ENCODE results near the gene ZFP36. TPM values are rescaled to one million over a fixed set of nuclear protein-coding genes. Genes with fewer than 3 reads are reported as not detected.

Gene ZFP36
- total and polyA plus RNA-seq, 2 donors (not counting 1 experiment from before 2014, with no cell fraction given), result 260 to 1,633 TPM

DNA sequence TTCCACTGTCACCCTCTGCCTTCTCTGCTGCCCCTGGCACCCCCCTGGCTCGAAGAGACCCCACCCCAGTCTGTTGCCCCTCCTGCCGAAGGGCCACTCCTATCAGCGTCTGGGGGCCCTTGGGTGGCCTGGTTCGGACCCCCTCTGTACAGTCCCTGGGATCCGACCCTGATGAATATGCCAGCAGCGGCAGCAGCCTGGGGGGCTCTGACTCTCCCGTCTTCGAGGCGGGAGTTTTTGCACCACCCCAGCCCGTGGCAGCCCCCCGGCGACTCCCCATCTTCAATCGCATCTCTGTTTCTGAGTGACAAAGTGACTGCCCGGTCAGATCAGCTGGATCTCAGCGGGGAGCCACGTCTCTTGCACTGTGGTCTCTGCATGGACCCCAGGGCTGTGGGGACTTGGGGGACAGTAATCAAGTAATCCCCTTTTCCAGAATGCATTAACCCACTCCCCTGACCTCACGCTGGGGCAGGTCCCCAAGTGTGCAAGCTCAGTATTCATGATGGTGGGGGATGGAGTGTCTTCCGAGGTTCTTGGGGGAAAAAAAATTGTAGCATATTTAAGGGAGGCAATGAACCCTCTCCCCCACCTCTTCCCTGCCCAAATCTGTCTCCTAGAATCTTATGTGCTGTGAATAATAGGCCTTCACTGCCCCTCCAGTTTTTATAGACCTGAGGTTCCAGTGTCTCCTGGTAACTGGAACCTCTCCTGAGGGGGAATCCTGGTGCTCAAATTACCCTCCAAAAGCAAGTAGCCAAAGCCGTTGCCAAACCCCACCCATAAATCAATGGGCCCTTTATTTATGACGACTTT is 2.0 kb downstream of the ZFP36 start:
- TF ChIP-seq EZH2 (IDR thresholded peaks at IDR 0.05; ENCODE audit: borderline replicate concordance, insufficient read depth, low read depth, low read length, poor library complexity, severe bottlenecking), result no peak
- TF ChIP-seq, protein P1, sequence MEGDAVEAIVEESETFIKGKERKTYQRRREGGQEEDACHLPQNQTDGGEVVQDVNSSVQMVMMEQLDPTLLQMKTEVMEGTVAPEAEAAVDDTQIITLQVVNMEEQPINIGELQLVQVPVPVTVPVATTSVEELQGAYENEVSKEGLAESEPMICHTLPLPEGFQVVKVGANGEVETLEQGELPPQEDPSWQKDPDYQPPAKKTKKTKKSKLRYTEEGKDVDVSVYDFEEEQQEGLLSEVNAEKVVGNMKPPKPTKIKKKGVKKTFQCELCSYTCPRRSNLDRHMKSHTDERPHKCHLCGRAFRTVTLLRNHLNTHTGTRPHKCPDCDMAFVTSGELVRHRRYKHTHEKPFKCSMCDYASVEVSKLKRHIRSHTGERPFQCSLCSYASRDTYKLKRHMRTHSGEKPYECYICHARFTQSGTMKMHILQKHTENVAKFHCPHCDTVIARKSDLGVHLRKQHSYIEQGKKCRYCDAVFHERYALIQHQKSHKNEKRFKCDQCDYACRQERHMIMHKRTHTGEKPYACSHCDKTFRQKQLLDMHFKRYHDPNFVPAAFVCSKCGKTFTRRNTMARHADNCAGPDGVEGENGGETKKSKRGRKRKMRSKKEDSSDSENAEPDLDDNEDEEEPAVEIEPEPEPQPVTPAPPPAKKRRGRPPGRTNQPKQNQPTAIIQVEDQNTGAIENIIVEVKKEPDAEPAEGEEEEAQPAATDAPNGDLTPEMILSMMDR (IDR thresholded peaks at IDR 0.05), result no peak
- POLR2A ChIA-PET, result interaction anchor here (1.2 to 8.8 kb wide), 5 partner anchors 8 to 27 kb away, joined by 11 to 69 read pairs (median 17); partner anchors contain the start of genes MED29, PAF1 and RPS16
- peaks cover 57% of the 10 kb centered on the region for H3K79me2 ChIP-seq (ENCODE audit: control insufficient read depth, insufficient read depth, low read length)
- H3K27me3 Mint-ChIP-seq, result no peaks in the 10 kb centered on the region
- no peaks in the 10 kb centered on the region for H3K9me3 Mint-ChIP-seq (ENCODE audit: insufficient read depth)
- peak overlapping the region; percentile 100 for H3K4me2 ChIP-seq (replicated peaks; ENCODE audit: low read depth, low read length, poor library complexity, severe bottlenecking)
- H3K27ac ChIP-seq (ENCODE audit: low read length in 2 of 2), result peak overlapping the region; percentile 100
- H3K4me1 ChIP-seq (ENCODE audit: control insufficient read depth in 2 of 2, insufficient read depth in 2 of 2, low read length in 2 of 2), result peaks cover 36 to 56% of the 10 kb centered on the region in 2 donors
- peak overlapping the region; percentile 94 for H3K4me3 Mint-ChIP-seq
- no peaks in the 10 kb centered on the region for H3K27me3 ChIP-seq (replicated peaks in 1 of 4; ENCODE audit: control extremely low read depth in 1 of 4, control insufficient read depth in 3 of 4, insufficient read depth in 4 of 4, low read length in 3 of 4)
- 27% methylated on average over 7 of the region's 20 CpGs for WGBS (ENCODE audit: insufficient coverage)
- intact Hi-C loops (cut with micrococcal nuclease), result loop anchor here (10.0 kb wide), 1 partner anchor 544 kb away; no protein-coding TSS in a partner anchor
- peaks cover 0 to 24% of the 10 kb centered on the region in 2 experiments for H3K36me3 ChIP-seq (replicated peaks in 1 of 2; ENCODE audit: control extremely low read depth in 1 of 2, control insufficient read depth in 1 of 2, extremely low read depth in 1 of 2, insufficient read depth in 2 of 2, low read length in 1 of 2)
- H3K9me3 ChIP-seq (ENCODE audit: control extremely low read depth in 1 of 3, control insufficient read depth in 2 of 3, insufficient read depth in 1 of 3, low read length in 2 of 3), result no peaks in the 10 kb centered on the region
- peak overlapping the region; percentile 87 to 99 (median 95) for H3K4me3 ChIP-seq (ENCODE audit: control extremely low read depth in 1 of 5, extremely low read depth in 1 of 5, insufficient read depth in 1 of 5, low read depth in 2 of 5, low read length in 4 of 5)
- no peak overlapping the region for H2AFZ ChIP-seq (ENCODE audit: insufficient read depth, low read depth, low read length, poor library complexity, severe bottlenecking)
- CTCF ChIA-PET, result interaction anchor here (0.9 to 2.9 kb wide), 3 partner anchors 9 to 17 kb away, joined by 3 to 42 read pairs (median 12); partner anchors contain the start of genes MED29 and PAF1
- H3K27ac Mint-ChIP-seq, result peak overlapping the region; percentile 97
- peak; percentile 67 for DNase-seq
- H4K20me1 ChIP-seq (ENCODE audit: control insufficient read depth, insufficient read depth, low read length, poor library complexity, severe bottlenecking), result peaks cover 28% of the 10 kb centered on the region
- peak overlapping the region; percentile 99 for H3K9ac ChIP-seq (ENCODE audit: low read length)
- ATAC-seq (ENCODE audit: low read depth), result no peak
- peaks cover 56% of the 10 kb centered on the region for H3K4me1 Mint-ChIP-seq

Measured in B cell (primary cell).